Stimulated activated CD4-positive, alpha-beta T cell treated with anti-CD3 and anti-CD28 coated beads, TNF-alpha, amount 100 ng/mL, for 1 hour (primary cell): Measurements from ENCODE around the gene PPFIA2.

Source experiments
- DNase-seq, 3 donors: peaks; one replicate each; pipeline ENCODE4 v3.0.0-alpha.2; 2020; ENCODE audit warnings: low read depth in 3 of 3, low spot score in 1 of 3

Gene PPFIA2

DNA sequence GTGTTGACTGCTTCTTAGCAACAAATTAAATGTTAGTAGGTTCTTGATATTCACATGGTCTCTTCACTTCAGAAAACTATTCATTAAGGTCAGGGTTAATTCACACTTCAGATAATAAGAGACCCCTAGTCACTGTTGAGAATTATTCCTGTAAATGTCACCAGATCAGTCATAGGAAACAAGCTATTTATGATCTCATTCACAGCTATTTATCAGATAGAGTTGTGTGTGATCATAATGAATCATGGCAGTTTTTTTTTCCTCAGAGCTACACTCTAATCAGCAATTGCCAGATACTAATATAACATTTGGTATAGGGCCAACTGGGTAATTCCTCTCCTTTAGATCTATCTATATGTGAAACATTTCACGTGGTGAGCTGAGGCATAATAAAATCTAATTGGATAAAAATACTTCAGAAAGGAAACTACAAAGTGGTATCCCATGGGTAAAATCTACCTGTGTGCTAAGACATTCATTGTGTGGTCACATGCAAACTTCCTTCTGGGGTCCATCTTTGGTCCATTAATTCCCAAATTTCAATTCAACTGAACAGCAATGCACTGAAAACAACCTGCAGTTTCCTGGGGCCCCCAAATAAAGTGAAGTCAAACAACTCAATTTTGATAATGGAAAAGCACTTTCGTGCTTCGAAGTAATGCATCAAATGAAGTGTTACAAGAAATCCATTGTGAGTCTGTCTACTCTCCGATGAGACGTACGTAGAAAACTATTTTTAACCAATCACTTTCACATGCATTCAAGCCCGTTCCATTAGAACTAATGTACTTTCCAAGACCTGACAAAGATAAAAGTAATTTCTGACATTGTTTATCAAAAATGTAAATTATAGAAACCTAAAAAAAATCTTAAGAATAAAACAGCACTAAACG, 484.3 kb downstream of the PPFIA2 start:
- no peak for DNase-seq

DNA sequence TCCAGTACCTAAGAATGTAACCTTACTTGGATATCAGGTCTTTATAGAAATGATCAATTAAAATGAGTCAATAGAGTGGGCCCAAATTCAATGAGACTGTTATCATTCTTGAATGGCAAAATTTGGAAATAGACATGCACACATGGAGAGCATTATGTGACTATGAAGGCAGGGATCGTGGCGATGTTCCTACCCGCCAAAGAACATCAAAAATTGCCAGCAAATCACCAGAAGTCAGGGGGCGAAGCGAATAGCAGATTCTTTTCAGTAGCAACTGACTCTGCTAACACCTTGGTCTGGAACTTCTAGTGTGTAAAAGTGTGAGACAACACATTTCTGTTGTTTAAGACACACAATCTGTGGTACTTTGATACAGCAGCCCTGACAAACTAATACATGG, 488.8 kb downstream of the PPFIA2 start:
- no peak for DNase-seq

DNA sequence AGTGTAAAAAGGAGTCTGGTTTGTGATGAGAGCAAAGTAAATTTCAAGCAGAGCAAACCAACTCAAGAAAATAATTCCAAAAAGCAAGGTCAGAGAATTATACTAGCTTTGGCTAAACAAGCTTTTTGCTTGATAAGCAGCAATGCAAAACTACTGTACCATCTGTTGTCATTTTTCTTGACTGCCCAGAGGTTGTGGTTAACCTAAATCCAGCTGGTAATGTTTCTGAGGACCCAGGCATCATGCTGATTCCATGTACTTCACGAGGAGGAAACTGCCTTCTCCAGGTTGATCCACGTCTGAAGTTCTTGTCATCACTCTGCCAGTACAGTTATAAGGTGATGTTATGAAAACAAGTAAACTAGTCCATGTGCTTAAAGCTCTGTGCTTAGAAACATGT, 496.1 kb downstream of the PPFIA2 start:
- DNase-seq = no peak

DNA sequence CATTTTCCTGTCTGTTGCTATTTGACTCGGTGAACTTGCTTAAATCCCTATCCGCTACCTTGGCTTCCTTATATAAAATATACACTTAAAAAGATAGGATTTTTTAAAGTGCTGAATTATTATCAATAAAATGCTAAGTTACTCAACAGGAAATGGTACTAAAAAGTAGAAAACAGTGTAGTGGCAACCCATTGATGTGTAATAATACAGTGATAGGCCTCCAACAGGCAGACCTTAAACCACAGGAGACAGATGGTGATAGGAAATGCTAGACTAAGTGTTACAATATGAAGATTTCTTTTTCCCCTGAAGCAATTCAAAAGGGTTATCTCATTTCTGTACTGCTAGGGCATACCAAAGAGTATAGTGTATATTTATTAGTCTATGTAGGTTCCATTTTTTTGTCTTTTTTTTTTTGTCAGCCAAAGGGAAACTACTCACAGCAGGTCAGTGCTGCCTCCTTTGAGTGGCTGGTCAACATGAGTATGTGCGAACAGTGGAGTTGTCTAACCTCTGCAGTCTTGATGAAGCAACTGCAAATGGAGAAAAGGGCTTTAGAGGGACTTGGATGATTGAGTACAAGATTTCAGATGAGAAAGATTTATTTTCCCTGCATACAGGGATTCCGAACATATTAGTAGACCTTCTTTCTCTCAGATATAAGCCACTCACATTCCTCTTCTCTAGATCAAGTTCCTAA, 497.5 kb downstream of the PPFIA2 start:
- DNase-seq = no peak

DNA sequence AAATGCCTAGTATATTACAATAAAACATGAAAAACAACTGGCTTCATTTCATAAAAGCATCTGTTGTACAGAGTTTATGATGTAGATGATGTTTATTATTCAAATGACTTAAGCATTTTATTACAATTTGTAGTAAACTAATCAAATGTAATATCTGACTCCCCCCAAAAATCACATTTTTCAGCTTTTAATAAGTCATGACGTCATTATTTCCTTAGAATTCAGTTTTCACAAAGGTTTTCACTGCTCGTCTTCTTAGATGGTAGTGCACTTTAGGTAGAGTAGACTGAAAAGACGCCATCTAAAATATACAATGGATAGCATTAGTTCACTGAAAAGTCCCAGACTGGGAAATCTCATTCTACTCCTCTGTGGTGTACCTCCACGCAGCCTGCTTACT, 499.8 kb downstream of the PPFIA2 start:
- DNase-seq = no peak

DNA sequence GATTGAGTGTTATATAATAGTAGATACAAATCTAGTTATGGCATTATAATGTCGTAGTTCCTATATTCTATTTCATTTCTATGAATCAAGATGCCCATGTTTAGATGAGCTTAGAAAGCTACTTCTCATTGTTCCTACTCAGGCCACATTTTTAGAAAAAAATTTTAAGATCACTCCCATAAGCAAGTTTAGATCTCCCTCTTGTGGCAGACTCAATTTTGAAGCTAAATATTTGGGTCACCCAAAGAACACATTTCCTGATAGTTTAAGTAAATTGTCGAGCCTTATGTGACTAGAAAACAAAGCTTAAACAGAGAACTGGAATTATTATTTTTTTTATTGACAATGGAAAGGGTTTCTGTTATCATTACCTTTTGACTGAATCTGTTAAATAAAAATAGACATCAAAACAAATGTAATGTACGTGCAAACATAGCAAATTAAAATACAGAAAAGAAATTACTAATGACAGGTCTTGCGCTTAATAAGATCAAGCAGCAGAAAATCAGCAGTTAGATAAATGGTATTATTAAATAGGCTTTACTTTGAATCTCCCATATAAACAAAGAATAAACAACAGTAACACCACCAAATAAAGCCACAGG, 501.1 kb downstream of the PPFIA2 start:
- DNase-seq = no peak

DNA sequence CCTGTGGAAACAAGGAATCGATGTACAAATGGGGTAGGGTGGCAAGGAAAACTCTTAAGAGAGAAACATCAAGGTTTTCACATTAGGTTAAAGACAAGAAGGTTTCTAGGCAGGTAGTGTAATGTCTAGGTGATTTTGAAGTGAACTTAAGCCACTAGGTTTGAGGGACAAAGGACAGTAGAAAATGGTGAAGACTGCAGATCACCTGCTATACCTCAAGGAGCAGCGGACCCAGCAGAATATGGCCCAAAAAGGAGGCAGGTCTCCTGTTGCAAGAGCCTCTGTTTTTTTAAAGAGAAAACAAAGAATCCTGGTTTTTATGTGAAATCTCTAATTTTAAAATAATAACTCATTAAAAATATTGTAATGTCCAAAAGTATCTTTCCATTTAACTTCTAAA, 503.2 kb downstream of the PPFIA2 start:
- no peak for DNase-seq

DNA sequence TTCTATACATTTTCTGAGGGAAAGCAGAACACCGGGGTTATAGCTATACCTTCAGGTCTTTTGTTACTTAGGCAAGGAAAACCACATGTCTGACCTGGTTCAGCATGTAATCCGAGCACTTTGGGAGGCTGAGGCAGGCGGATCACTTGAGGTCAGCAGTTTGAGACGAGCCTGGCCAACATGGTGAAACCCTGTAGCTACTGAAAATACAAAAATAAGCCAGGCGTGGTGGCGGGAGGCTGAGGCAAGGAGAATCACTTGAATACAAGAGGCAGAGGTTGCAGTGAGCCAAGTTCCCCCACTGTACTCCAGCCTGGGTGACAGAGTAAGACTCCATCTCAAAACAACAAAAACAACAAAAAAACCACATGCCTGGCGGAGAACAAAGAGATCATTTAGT, 503.7 kb downstream of the PPFIA2 start:
- no peak for DNase-seq

DNA sequence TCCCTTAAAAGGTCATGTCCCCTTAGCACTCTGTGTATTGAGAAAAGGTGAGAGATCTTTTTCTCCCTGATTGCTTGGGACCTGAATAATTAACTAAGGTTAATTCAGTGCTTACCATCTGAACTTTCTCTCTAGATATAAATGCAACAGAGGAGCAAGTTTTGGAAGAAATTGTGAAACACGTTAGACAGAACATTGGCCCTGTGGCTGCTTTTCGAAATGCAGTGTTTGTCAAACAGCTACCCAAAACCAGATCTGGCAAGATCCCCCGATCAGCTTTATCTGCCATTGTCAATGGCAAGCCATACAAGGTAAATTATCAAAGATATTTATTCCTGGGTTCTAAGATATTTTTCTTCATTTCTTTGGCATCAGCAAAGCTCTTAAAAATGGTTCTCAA, 505.8 kb downstream of the PPFIA2 start:
- DNase-seq = no peak

DNA sequence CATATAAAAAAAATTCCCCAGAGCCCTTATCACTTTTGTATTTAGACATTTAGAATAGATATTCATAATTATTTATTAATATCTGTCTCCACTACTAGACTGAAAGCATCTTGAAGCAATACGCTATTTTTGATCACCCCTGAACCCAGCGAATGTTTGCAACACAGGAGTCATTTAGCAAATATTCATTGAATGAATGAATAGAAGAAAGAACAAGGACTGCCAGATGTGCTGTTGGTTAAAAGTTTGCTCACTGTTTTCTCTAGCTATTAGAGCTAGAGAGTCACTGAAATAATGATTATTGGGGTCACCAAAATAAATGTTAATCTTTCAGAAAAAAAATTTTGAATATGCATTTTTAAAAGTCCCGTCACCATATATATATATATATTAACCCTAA, 506.9 kb downstream of the PPFIA2 start:
- no peak for DNase-seq

DNA sequence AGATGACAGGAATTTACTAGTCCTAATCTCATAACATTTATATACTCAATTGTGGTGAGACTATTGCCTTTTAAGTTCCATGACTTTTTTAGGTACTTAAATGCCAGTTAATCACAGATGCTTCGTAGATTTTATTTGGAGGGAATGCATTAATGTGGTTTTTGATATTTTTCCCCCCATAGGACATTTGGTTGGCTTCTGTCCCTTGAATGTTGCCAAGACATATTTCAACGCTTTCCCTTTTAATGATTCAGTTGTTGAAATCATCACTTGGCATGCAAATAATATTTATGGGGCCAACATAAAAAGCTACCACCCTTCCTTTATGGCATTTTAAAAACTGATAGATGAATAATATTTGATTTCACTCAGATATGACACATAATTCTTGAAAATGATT, 509.2 kb downstream of the PPFIA2 start:
- DNase-seq = no peak

DNA sequence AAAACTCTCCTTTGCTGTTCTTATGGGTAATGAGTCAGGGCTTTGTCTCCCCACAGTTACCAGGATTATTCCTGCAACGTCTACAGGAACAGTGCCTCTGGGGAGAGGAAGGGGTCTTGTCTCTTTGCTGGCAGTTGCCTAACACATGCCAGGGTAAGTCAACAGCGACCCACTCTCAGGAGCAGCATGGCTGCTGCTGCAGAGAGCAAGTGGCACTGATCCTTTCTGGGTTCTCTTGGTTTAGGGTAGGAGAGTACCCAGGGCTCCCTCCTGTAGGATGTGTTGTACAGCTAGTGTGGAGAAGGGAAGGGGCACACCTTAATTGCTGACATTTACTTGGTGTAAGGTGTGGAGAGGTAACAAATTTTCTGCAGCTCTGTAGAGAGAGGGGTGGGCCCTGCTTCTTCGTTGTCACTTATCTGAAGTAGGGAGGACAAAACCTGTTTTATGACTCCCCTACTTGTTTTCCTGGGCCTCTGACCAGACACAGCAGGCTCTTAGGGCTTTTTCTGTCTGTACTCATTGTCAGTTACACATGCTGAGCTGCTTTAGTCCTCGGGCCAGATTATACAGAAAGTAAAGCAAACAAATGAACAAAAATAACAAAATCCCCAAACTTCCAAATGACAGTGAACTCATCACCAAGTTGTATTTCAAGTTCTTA, 513.1 kb downstream of the PPFIA2 start:
- no peak for DNase-seq

DNA sequence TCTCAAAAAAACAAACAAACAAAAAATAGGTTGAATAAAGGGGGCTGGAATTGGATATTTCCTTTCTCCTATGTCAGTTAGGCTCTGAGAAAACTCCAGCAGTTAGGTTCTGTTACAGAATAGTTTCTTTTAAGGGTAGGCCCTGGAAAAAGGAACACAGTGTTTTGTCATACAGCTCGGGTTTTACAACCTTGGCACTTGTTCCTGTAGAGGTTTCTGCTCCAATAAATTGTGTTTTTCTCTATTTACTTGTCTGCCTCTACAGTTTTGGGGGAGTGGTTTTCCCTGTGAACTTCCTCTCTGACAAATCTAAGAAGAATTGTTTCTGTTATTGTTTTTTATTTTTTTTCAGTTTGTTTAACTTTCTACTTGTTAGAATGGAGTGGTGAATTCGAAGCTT, 513.7 kb downstream of the PPFIA2 start:
- no peak for DNase-seq

DNA sequence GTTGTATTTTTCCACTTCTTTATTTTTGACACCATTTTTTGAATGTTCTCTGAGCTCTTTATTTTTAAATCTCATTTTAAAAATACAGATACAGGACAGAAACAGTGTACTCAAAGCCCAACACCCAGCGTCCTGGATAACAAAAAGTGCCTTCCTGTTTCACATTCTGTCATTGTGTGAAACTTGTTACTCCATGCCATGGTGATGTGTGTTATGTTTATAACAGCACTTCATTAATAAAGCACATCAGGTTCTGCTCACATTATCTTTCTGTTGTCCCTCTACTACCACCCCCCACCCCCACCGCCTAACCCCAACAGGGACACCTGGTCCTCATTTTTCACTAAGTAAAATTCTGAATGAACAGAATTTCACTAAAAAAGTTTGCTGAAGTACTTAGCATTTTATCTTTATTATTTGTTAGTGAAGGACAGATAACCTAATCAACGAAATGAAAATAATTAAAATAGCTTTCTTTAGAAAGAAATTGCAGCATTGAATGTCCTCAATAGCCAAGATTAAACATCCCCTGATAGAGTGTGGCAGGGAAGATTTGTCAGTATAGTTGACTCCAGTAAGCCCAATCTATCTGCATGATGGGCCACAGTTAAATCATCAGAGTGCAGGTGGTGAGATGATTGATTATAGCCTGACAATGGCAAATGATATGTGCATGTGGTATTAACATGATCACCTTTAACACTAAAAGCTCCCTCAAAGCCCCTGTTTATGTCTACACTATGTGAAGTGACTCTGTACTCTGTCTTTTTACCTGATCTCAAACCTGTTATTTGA, 527.4 kb downstream of the PPFIA2 start:
- no peak for DNase-seq

DNA sequence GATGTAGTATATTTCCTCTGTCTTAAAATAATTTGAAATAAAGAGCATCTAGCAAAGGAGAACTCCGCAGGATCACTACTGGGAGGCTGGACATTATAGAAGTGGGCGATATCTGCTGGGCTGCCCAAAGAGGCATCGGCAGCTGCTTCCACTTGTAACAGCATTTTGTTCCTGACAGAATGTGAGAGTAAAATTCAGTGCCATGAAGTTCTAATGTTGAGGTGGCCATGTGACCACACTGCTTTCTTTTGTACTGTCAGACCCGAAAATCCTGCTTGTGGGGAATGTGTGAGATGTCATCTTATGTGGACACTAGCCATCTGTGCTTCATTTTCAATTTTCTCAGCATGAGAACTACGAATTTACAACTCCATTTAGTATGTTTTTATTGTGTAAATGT, 529.4 kb downstream of the PPFIA2 start:
- no peak for DNase-seq

DNA sequence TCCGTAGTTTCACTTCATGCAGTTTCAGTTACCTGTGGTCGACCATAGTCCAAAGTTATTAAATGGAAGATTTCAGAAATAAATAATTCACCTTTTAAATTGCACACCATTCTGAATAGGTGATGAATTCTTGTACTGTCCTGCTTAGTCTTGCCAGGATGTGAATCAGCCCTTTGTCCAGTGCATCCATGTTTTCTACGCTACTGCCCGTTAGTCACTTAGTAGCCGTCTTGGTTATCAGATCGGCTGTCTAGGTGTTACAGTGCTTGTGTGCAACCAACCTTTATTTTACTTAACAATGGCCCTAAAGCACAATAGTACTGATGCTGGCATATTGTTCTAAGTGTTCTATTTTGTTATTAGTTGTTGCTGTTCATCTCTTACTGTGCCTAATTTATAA, 534.5 kb downstream of the PPFIA2 start:
- no peak for DNase-seq

DNA sequence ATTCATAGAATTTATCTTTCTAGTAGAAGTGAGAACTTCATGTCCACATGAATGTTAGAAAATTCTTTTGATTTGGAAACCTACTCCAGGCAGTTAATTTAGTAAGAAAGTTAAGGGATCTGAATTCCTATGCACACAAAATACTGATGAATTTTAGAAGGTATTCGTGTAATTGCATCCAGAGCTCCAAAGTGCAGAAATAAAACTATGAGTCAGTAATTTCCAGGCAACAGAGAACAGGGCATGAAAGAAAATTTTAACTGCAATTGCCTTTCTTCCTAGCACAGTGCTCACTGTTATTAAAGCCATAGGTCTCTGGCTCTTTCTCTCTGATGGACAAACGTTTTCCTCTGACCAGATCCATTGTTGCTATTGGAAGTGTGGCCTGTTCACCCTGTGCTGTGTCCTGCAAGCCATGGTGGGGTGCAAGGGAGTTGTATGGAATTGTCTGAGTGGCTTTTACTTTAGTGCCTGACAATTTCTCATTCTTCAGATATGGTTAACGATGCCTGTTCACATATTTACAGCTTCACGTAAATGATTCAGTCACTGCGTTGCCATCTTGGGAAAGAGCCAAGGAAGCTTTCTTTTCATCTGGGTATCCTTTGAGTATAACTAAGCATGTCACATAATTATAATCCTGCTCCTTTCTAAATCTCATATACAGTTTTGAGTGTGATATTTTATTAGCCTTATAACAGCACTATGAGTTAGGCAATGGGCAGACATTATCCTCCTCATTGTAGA, 536.1 kb downstream of the PPFIA2 start:
- no peak for DNase-seq

DNA sequence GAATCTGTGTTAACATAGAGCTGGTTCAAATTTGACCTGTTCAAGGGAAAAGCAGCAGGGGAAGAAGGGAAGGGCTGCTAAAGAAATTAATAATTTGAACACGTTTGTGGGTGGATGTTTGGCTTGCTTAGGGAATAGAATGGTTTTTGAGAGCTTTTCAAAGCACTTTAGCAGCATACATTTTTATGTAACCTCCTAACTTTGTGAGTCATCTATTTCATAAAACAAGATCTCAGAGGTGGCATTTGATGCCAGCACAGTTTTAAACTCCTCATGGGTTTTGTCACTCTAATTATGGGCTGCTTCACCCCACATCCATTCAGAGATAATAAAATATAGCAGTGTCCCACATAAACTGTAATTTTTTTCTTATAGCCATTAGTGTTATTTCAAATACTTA, 537.5 kb downstream of the PPFIA2 start:
- DNase-seq = no peak

DNA sequence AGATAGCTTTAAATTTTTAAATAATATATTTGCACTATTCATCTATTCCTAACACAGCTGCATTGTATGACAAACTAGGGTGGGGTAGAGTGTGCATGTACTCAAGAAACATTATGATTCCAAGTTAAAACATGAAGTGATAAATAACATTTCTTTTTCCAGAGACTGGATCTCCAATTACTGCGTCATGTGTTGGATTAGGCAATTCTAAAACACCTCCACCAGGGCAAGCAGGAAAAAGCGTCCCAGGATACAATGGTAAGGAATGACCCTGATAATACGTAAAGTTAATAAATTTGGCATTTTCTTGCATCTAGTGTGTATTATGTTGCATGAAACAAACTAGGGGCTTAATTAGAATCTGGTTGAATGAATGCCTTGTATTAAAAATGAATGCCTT, 542.4 kb downstream of the PPFIA2 start:
- no peak for DNase-seq

DNA sequence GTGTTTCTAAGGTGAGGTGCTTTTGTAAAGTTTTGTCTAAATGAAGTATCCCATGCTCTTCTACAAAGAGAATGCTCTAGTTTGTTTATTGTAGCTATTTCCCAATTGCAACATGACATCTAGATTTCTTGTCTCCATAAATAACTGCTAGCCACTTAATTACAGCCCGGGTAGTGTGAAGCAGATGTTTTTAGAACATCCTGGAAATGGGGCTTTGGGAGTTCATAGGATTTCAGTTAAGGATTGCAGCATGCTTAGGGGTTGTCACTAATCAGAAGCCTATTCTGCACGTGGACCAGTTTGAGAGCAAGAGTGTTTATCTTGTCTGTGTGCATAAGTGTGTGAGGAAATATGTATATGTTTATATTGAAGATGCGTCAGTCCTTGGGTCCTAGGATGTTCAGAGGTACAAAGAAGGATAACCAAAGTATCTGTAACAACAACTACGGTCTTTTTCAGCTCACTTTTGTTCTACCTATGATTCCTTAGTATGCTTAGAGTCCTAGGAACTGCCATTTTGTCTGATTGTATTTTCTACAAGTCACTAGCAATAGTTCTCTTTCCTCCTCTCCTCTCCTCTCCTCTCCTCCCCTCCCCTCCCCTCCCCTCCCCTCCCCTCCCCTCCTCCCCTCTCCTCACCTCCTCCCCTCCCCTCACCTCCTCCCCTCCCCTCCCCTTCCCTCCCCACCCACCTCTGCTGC, 546.0 kb downstream of the PPFIA2 start:
- DNase-seq = no peak
